NCI-H748 (cell line): ENCODE measurements around the gene SH3RF3.
"Not testable (repeated sequence)": the region's sequence is repeated elsewhere in the genome, so short reads cannot be mapped to it uniquely, and the experiment has no call there.

ENCODE experiments used
- DNase-seq: peaks from one replicate; lab custom pipeline; 2025; ENCODE audit not compliant: unreplicated experiment; lab: John Stamatoyannopoulos, UW

SH3RF3 gene

GRCh38 chr2:109128616-109129355 lies at the start of gene SH3RF3:
TSS of gene SH3RF3 (plus strand) at chr2:109129205.
- peak; percentile 72 for DNase-seq

- no peak for DNase-seq
Measured at GRCh38 chr2:109079590-109079989, 49.4 kb upstream of the SH3RF3 start.

GRCh38 chr2:109080109-109080508 lies 48.9 kb upstream of the SH3RF3 start:
- no peak for DNase-seq

- DNase-seq, result no peak
Measured at GRCh38 chr2:109080757-109081156, 48.2 kb upstream of the SH3RF3 start.

- DNase-seq, result no peak
Measured at GRCh38 chr2:109081374-109081773, 47.6 kb upstream of the SH3RF3 start.

GRCh38 chr2:109083771-109084170 lies 45.2 kb upstream of the SH3RF3 start:
- no peak for DNase-seq

GRCh38 chr2:109084341-109084740 lies 44.7 kb upstream of the SH3RF3 start:
- DNase-seq, result no peak

- DNase-seq, result no peak
Measured at GRCh38 chr2:109085912-109086742, 42.9 kb upstream of the SH3RF3 start.

GRCh38 chr2:109086743-109087020 lies 42.3 kb upstream of the SH3RF3 start:
- no peak for DNase-seq

- no peak for DNase-seq
Measured at GRCh38 chr2:109087055-109087663, 41.8 kb upstream of the SH3RF3 start.

- no peak for DNase-seq
Measured at GRCh38 chr2:109089602-109090300, 39.3 kb upstream of the SH3RF3 start.

- no peak for DNase-seq
Measured at GRCh38 chr2:109091526-109091925, 37.5 kb upstream of the SH3RF3 start.

GRCh38 chr2:109094144-109094543 lies 34.9 kb upstream of the SH3RF3 start:
- no peak for DNase-seq

GRCh38 chr2:109098251-109098920 lies 30.6 kb upstream of the SH3RF3 start:
- no peak for DNase-seq

- DNase-seq, result no peak
Measured at GRCh38 chr2:109098921-109099273, 30.1 kb upstream of the SH3RF3 start.

- DNase-seq, result no peak
Measured at GRCh38 chr2:109102588-109103233, 26.3 kb upstream of the SH3RF3 start.

- no peak for DNase-seq
Measured at GRCh38 chr2:109105113-109105512, 23.9 kb upstream of the SH3RF3 start.

GRCh38 chr2:109108740-109109139 lies 20.3 kb upstream of the SH3RF3 start:
- no peak for DNase-seq

- peak; percentile 46 for DNase-seq
Measured at GRCh38 chr2:109109342-109109741, 19.7 kb upstream of the SH3RF3 start.

GRCh38 chr2:109110170-109110569 lies 18.8 kb upstream of the SH3RF3 start:
- peak; percentile 70 for DNase-seq

GRCh38 chr2:109117181-109117580 lies 11.8 kb upstream of the SH3RF3 start:
- not testable (repeated sequence) for DNase-seq
